DND-41 (cell line): Measurements from ENCODE around the gene BRSK2.
"Not testable (repeated sequence)": the region's sequence is repeated elsewhere in the genome, so short reads cannot be mapped to it uniquely, and the experiment has no call there.

Source experiments
- ATAC-seq: fragments of 200-7000 bp; cut with Tn5 transposase; 3 replicates; pipeline ENCODE4 v1.9.1; 2021; ENCODE audit warnings: low read depth; ENCODE audit not compliant: insufficient read depth
- DNase-seq: peaks from one replicate; pipeline ENCODE4 v3.0.0-alpha.2; 2020
- H2AFZ ChIP-seq: 2 replicates; pipeline ENCODE4 v1.6.0; 2012; ENCODE audit warnings: low read depth, low read length
- H3K27ac ChIP-seq: 2 replicates; pipeline ENCODE4 v1.5.1; 2012; ENCODE audit warnings: low read length, inconsistent platforms
- H3K27me3 ChIP-seq: fragments of 200-600 bp; sonication (generic); 2 replicates; pipeline ENCODE4 v1.6.0; 2012; ENCODE audit warnings: low read length, mild to moderate bottlenecking, inconsistent platforms; ENCODE audit not compliant: insufficient read depth, poor library complexity
- H3K36me3 ChIP-seq: 2 replicates; pipeline ENCODE4 v1.5.1; 2012; ENCODE audit warnings: low read length, inconsistent platforms; ENCODE audit not compliant: insufficient read depth
- H3K4me1 ChIP-seq: 2 replicates; pipeline ENCODE4 v1.5.1; 2012; ENCODE audit warnings: mild to moderate bottlenecking, low read length; ENCODE audit not compliant: insufficient read depth
- H3K4me2 ChIP-seq: 2 replicates; pipeline ENCODE4 v1.6.0; 2012; ENCODE audit warnings: mild to moderate bottlenecking, moderate library complexity, low read length, inconsistent platforms; ENCODE audit not compliant: insufficient read depth
- H3K4me3 ChIP-seq, 2 experiments: fragments of 200-600 bp in 1 of 2; shearing (Covaris generic) in 1 of 2; 2 replicates each; pipeline ENCODE4 v1.5.1; 2012 to 2016; ENCODE audit warnings: inconsistent platforms in 2 of 2, low read length in 2 of 2, mild to moderate bottlenecking in 2 of 2, low read depth in 1 of 2, moderate library complexity in 1 of 2
- H3K79me2 ChIP-seq: 2 replicates; pipeline ENCODE4 v1.6.0; 2012; ENCODE audit warnings: low read length, inconsistent platforms; ENCODE audit not compliant: insufficient read depth
- H3K9ac ChIP-seq: 2 replicates; pipeline ENCODE4 v1.6.0; 2012; ENCODE audit warnings: low read depth, mild to moderate bottlenecking, inconsistent platforms, low read length, moderate library complexity
- H3K9me3 ChIP-seq: 2 replicates; pipeline ENCODE4 v1.5.1; 2012; ENCODE audit warnings: low read length, moderate library complexity, mild to moderate bottlenecking, inconsistent platforms; ENCODE audit not compliant: insufficient read depth, severe bottlenecking
- H4K20me1 ChIP-seq: 2 replicates; pipeline ENCODE4 v1.6.0; 2012; ENCODE audit warnings: low read length; ENCODE audit not compliant: insufficient read depth
- EZH2 ChIP-seq: IDR thresholded peaks from 3 replicates; pipeline ENCODE4 v1.6.1; 2012; ENCODE audit warnings: borderline replicate concordance, low read depth, mild to moderate bottlenecking, moderate library complexity, low read length, inconsistent platforms; ENCODE audit not compliant: severe bottlenecking
- TF ChIP-seq, protein P1 (sequence below): IDR thresholded peaks from 2 replicates; pipeline ENCODE4 v1.5.1; 2012; ENCODE audit warnings: borderline replicate concordance, low read length, moderate library complexity, mild to moderate bottlenecking; ENCODE audit not compliant: poor library complexity, severe bottlenecking; ENCODE audit errors: extremely low read depth

Gene BRSK2

DNA sequence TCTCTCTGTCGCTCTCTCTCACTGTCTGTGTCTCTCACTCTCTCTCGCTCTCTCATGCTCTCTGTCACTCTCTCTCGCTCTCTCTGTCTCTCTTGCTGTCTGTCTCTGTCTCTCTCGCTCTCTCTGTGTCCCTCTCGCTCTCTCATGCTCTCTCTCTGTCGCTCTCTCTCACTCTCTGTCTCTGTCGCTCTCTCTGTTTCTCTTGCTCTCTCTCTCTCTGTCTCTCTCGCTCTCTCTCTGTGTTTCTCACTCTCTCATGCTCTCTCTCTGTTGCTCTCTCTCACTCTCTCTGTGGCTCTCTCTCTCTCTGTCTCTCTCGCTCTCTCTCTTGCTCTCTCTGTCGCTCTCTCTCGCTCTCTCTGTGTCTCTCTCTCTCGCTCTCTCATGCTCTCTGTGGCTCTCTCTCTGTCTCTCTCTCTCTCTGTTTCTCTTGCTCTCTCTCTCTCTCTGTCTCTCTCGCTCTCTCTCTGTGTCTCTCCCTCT is 33.2 kb upstream of the BRSK2 start:
- DNase-seq (no peak), ATAC-seq (no peak)
- Histone ChIP-seq H3K36me3 (no peaks in the 10 kb centered on the region), H3K79me2 (no peaks in the 10 kb centered on the region), H3K4me1 (no peaks in the 10 kb centered on the region), H3K27me3 (no peaks in the 10 kb centered on the region), H3K27ac (no peak overlapping the region), H3K9me3 (no peaks in the 10 kb centered on the region), H2AFZ (no peak overlapping the region), H3K4me2 (no peak overlapping the region), H4K20me1 (no peaks in the 10 kb centered on the region), H3K9ac (no peak overlapping the region), H3K4me3 (no peak overlapping the region)
- TF ChIP-seq, protein P1, sequence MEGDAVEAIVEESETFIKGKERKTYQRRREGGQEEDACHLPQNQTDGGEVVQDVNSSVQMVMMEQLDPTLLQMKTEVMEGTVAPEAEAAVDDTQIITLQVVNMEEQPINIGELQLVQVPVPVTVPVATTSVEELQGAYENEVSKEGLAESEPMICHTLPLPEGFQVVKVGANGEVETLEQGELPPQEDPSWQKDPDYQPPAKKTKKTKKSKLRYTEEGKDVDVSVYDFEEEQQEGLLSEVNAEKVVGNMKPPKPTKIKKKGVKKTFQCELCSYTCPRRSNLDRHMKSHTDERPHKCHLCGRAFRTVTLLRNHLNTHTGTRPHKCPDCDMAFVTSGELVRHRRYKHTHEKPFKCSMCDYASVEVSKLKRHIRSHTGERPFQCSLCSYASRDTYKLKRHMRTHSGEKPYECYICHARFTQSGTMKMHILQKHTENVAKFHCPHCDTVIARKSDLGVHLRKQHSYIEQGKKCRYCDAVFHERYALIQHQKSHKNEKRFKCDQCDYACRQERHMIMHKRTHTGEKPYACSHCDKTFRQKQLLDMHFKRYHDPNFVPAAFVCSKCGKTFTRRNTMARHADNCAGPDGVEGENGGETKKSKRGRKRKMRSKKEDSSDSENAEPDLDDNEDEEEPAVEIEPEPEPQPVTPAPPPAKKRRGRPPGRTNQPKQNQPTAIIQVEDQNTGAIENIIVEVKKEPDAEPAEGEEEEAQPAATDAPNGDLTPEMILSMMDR: no peak

DNA sequence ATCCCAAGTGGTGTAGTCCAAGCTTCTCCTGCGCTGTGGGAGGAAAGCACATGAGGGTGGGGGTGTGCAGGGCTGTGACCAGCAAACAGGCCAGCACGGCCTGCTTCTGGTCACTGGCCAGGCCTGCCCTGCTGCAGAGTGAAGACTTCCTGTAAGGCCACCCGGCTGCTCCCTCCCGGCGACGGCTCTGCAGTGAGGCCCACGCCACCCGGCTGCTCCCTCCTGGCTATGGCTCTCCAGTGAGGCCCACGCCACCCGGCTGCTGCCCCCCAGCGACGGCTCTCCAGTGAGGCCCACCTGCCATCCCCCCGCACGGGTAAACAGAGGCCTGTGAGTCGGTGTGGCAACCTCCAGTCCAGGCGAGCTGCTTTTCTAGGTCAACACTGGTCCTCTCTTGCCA is 31.4 kb upstream of the BRSK2 start:
- Histone ChIP-seq H3K4me1 (no peaks in the 10 kb centered on the region), H3K79me2 (no peaks in the 10 kb centered on the region), H3K9me3 (no peaks in the 10 kb centered on the region), H3K27me3 (no peaks in the 10 kb centered on the region), H3K4me2 (no peak overlapping the region), H3K27ac (no peak overlapping the region), H3K36me3 (no peaks in the 10 kb centered on the region), H3K4me3 (no peak overlapping the region), H4K20me1 (no peaks in the 10 kb centered on the region), H3K9ac (no peak overlapping the region), H2AFZ (no peak overlapping the region)
- ATAC-seq (no peak), DNase-seq (no peak)
- TF ChIP-seq EZH2: no peak
- TF ChIP-seq, protein P1: no peak

DNA sequence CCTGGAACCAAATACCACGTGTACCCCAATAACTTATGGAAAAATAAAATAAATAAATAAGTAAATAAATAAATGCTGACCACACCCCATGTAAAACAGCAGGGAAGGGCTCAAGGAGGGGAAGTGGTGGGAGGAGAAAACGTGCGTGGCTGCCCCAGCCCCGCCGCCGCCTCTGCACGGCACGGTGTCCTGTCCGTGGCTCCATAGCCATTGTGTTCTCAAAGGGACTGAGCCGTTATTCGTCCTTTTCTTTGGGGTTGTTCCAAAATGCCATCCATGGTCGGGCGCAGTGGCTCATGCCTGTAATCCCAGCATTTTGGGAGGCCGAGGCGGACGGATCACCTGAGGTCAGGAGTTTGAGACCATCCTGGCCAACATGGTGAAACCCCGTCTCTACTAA is 30.8 kb upstream of the BRSK2 start:
- not testable (repeated sequence) for H3K4me2 ChIP-seq, H3K9me3 ChIP-seq, H3K4me1 ChIP-seq, H3K36me3 ChIP-seq, H3K79me2 ChIP-seq, H3K27ac ChIP-seq, H3K27me3 ChIP-seq, ATAC-seq, H2AFZ ChIP-seq, H3K9ac ChIP-seq, DNase-seq, H3K4me3 ChIP-seq, H4K20me1 ChIP-seq

DNA sequence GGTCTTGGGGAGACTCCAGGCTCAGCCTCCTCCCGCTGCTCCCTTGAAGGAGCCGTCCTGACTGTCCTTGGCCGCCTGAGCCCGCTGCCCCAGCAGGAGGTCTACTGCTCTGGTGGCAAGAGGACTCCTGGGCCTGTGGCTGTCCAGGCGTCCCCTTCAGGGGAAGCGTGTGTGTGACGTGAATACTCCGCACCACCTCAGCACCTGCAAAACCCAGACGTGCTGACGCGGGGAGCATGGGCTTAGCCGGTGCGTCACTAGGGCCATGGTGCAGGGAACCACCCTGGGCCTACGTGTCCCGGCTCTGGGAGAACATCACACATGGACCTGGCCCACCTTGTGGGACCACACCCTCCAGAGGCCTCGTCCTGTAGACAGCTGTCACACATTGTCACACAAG is 30.2 kb upstream of the BRSK2 start:
- TF ChIP-seq, protein P1: no peak
- TF ChIP-seq EZH2: no peak
- H3K4me2 ChIP-seq: no peak overlapping the region
- no peak for ATAC-seq

More for the DNA sequence above, 30.2 kb upstream of the BRSK2 start:
- no peaks in the 10 kb centered on the region for H4K20me1 ChIP-seq
- H3K9me3 ChIP-seq: peaks cover 7% of the 10 kb centered on the region
- no peak overlapping the region for H3K4me3 ChIP-seq
- no peaks in the 10 kb centered on the region for H3K27me3 ChIP-seq
- DNase-seq: no peak
- H3K4me1 ChIP-seq: no peaks in the 10 kb centered on the region
- no peak overlapping the region for H3K27ac ChIP-seq
- H3K36me3 ChIP-seq: no peaks in the 10 kb centered on the region
- no peak overlapping the region for H3K9ac ChIP-seq
- no peaks in the 10 kb centered on the region for H3K79me2 ChIP-seq
- H2AFZ ChIP-seq: no peak overlapping the region
